ENCODE measurements around the gene PLPP3. TPM values are rescaled to one million over a fixed set of nuclear protein-coding genes. Genes with fewer than 3 reads are reported as not detected.

The PLPP3 gene
- total RNA-seq, 1 donor from 2014 or later: 236 TPM

DNA sequence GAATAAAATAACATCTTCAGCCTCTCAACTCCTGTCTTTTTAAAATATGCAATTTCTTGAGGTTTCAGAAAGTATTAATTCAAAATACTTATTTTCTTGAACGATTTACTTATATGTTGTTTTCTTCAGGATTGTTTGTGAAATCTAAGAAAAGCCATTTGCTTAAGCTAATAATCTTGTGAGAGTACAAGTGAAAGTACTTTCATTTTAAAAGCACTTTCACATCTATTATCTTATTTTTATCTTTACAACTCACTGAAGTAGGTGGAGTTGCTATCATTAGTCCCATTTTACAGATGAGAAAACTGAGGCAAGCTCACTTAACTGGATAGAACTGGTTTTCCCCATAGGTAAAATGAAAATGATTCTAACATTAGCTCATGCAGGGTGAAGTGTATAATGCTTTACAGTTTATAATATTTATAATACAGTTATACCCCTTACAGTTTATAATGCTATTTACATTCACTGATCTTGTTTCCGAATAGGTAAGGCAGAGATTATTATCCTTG is 4.7 kb upstream of the PLPP3 start:
- H3K4me1 ChIP-seq: peaks cover 12% of the 10 kb centered on the region
- H3K27ac ChIP-seq: no peak overlapping the region
- H3K4me3 ChIP-seq: no peak overlapping the region
- H3K9me3 ChIP-seq: no peaks in the 10 kb centered on the region
- H3K36me3 ChIP-seq: no peaks in the 10 kb centered on the region
- H3K27me3 ChIP-seq: no peaks in the 10 kb centered on the region
- intact Hi-C loops (cut with DNase I): loop anchor here (2.0 to 10.0 kb wide), 2 partner anchors 1299 to 1449 kb away; no protein-coding TSS in a partner anchor
- no peak for DNase-seq (ENCODE audit: extremely low spot score in 2 of 2)
- TF ChIP-seq POLR2A (IDR thresholded peaks at IDR 0.05) (no peak), POLR2AphosphoS5 (IDR thresholded peaks at IDR 0.05; ENCODE audit: insufficient read depth in 1 of 2, low read depth in 1 of 2) (no peak)
- TF ChIP-seq, protein P1, sequence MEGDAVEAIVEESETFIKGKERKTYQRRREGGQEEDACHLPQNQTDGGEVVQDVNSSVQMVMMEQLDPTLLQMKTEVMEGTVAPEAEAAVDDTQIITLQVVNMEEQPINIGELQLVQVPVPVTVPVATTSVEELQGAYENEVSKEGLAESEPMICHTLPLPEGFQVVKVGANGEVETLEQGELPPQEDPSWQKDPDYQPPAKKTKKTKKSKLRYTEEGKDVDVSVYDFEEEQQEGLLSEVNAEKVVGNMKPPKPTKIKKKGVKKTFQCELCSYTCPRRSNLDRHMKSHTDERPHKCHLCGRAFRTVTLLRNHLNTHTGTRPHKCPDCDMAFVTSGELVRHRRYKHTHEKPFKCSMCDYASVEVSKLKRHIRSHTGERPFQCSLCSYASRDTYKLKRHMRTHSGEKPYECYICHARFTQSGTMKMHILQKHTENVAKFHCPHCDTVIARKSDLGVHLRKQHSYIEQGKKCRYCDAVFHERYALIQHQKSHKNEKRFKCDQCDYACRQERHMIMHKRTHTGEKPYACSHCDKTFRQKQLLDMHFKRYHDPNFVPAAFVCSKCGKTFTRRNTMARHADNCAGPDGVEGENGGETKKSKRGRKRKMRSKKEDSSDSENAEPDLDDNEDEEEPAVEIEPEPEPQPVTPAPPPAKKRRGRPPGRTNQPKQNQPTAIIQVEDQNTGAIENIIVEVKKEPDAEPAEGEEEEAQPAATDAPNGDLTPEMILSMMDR (IDR thresholded peaks at IDR 0.05): no peak

DNA sequence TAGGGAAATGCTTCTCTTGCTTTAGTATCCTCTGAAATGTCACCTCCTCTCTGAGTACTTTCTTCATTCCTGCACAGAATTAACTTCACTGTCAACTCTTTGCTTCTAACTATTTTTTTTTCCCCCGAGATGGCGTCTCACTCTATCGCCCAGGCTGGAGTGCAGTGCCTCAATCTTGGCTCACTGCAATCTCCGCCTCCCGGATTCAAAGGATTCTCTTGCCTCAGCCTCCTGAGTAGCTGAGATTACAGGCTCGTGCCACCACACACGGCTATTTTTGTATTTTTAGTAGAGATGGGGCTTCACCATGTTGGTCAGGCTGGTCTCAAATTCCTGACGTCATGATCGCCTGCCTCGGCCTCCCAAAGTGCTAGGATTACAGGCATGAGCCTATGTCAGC is 1.4 kb upstream of the PLPP3 start:
- intact Hi-C loops (cut with DNase I): loop anchor here (10.0 kb wide), 1 partner anchor 1446 kb away; no protein-coding TSS in a partner anchor
- no peak for TF ChIP-seq POLR2AphosphoS5 (IDR thresholded peaks at IDR 0.05; ENCODE audit: insufficient read depth in 1 of 2, low read depth in 1 of 2)
- TF ChIP-seq, protein P1 (IDR thresholded peaks at IDR 0.05): no peak
- no peak for TF ChIP-seq POLR2A (IDR thresholded peaks at IDR 0.05)
- Histone ChIP-seq H3K4me3 (no peak overlapping the region), H3K36me3 (no peaks in the 10 kb centered on the region), H3K27ac (no peak overlapping the region), H3K4me1 (peaks cover 20% of the 10 kb centered on the region), H3K27me3 (no peaks in the 10 kb centered on the region), H3K9me3 (no peaks in the 10 kb centered on the region)
- no peak for DNase-seq (ENCODE audit: extremely low spot score in 2 of 2)

DNA sequence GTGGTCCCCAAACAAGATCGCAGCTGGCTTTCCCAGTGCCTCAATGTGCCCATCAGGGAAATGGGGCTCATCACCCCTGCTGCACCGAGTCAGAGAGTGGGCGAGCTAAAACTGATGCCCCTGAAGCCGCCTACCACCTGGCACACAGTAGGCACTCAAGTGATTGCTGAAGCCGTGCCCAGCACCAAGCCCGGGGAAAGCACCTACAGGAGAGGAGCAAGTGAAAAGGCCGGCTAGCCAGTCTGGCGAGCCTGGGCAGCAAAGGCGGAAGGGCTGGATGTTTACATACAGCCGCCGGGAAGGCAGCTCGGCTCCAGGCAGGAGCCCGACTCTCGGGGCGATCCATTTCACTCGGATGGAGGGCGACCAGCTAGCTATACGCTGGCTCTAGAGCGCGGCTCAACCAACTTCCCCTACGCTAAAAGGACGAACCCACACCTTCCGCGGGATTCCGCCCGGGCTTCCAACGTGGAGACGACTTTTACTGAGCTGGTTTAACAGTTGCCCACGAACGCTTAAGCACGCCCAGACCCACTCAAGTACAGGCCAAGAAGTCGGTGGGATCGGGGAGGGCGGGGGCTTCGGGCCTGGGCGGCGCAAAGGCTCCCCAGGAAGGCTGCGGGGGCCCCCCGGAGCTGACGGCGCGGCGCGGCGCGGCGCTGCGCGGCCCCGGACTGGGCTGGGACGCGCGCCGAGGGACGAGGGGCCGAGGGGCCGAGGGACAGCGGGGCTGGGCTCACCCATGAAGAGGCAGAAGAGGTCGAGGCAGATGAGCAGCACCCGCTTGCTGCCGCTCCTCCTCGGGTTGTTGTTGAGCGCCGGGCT is 1.0 kb downstream of the PLPP3 start:
- no peaks in the 10 kb centered on the region for H3K36me3 ChIP-seq
- H3K4me1 ChIP-seq: peaks cover 21% of the 10 kb centered on the region
- TF ChIP-seq POLR2AphosphoS5 (IDR thresholded peaks at IDR 0.05; ENCODE audit: insufficient read depth in 1 of 2, low read depth in 1 of 2): peak in 1 of 2 donors; percentile 71
- no peak for TF ChIP-seq POLR2A (IDR thresholded peaks at IDR 0.05)
- intact Hi-C loops (cut with DNase I): loop anchor here (2.0 to 10.0 kb wide), 3 partner anchors 124 to 1200 kb away; no protein-coding TSS in a partner anchor
- H3K27me3 ChIP-seq: no peaks in the 10 kb centered on the region
- H3K27ac ChIP-seq: peak overlapping the region; percentile 97
- H3K9me3 ChIP-seq: no peaks in the 10 kb centered on the region
- peak in 1 of 2 donors; percentile 88 for DNase-seq (ENCODE audit: extremely low spot score in 2 of 2)
- peak overlapping the region; percentile 79 to 90 for H3K4me3 ChIP-seq

DNA sequence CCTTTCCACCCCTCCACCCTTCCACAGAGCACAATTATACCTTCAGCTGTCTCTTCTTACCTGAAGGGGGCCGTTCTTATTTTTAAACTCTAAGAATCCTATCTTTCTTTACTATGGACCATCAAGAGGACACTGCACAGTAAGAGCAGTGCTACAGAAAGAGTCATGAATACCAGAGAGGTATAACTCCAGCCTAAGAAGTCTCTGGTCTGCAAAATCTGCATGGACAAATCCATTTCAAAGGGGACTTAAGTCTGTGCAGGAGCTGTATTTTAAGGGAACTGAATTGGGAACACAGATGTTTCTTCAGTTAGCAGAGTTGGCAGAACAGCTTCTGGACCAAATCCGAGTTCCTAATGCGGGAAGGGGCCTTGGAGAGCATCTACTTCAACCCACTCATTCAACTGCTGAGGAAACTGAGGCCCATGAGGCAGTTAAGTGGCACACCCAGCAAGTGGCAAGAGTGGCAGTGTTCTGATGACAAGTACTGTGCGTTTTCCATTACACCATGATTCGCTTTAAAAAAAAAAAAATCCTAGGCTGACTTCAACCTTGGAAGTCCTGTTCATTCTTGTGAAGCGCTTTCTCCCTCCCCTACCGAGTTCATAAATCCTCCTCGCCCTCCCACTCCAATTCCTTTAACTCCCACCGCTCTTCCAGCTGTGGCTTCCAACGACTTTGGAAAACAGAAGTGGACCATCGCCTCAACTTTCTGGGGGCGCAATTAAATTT is 1.8 kb downstream of the PLPP3 start:
- H3K27ac ChIP-seq: peak overlapping the region; percentile 97
- H3K9me3 ChIP-seq: no peaks in the 10 kb centered on the region
- TF ChIP-seq POLR2A (IDR thresholded peaks at IDR 0.05) (no peak), POLR2AphosphoS5 (IDR thresholded peaks at IDR 0.05; ENCODE audit: insufficient read depth in 1 of 2, low read depth in 1 of 2) (no peak)
- TF ChIP-seq, protein P1 (IDR thresholded peaks at IDR 0.05): peak in 1 of 3 experiments; percentile 10
- H3K4me3 ChIP-seq: peak overlapping the region; percentile 79 to 90
- no peak for DNase-seq (ENCODE audit: extremely low spot score in 2 of 2)
- H3K27me3 ChIP-seq: no peaks in the 10 kb centered on the region
- intact Hi-C loops (cut with DNase I): loop anchor here (2.0 to 10.0 kb wide), 3 partner anchors 123 to 1199 kb away; no protein-coding TSS in a partner anchor
- H3K4me1 ChIP-seq: peaks cover 29% of the 10 kb centered on the region
- no peaks in the 10 kb centered on the region for H3K36me3 ChIP-seq

DNA sequence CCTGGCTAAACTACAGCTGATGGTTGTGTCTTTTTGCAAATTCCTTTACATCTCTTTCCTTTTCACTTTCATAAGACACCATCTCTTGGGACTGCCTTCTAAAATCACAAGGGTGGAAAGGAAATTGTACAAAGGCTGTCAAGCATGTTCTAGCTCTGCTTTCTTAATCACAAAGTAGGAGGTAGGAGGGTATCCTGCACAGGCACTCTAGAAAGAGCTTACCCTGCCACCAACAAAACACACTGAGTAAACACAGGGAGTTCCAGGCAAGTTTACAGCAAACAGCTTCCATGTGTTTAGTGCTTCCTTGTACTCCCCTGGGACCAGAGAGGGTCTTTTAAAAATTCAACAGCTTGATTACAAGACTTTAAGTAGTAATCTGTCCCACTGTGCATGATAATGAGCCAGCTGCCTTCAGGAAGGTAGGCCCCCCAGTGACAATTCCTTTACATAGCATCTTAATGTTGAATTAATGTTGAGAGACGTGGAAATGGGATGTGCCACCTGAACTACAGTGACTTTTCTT is 2.4 kb downstream of the PLPP3 start:
- H3K36me3 ChIP-seq: no peaks in the 10 kb centered on the region
- TF ChIP-seq, protein P1 (IDR thresholded peaks at IDR 0.05): peak in 2 of 3 experiments; percentile 27 to 35
- TF ChIP-seq POLR2A (IDR thresholded peaks at IDR 0.05): no peak
- no peak for TF ChIP-seq POLR2AphosphoS5 (IDR thresholded peaks at IDR 0.05; ENCODE audit: insufficient read depth in 1 of 2, low read depth in 1 of 2)
- H3K4me1 ChIP-seq: peaks cover 32% of the 10 kb centered on the region
- H3K9me3 ChIP-seq: no peaks in the 10 kb centered on the region
- no peaks in the 10 kb centered on the region for H3K27me3 ChIP-seq
- DNase-seq (ENCODE audit: extremely low spot score in 2 of 2): no peak
- H3K4me3 ChIP-seq: peak overlapping the region; percentile 79 to 90
- intact Hi-C loops (cut with DNase I): loop anchor here (10.0 kb wide), 1 partner anchor 122 kb away; no protein-coding TSS in a partner anchor
- peak overlapping the region; percentile 97 for H3K27ac ChIP-seq
